Hepatocyte (in vitro differentiated cells): ENCODE results near the gene NUDCD2. TPM values are rescaled to one million over a fixed set of nuclear protein-coding genes. Genes with fewer than 3 reads are reported as not detected.

ENCODE experiments used
- DNase-seq: peaks from one replicate; pipeline ENCODE4 v3.0.0-alpha.2; 2016; ENCODE audit warnings: low spot score
- H2AFZ ChIP-seq: fragments of 200-600 bp; sonication (generic); 2 replicates; pipeline ENCODE4 v1.6.0; 2016; ENCODE audit warnings: antibody characterized with exemption, mild to moderate bottlenecking
- H3K27ac ChIP-seq: fragments of 200-600 bp; sonication (generic); 2 replicates; pipeline ENCODE4 v1.5.1; 2016; ENCODE audit warnings: mild to moderate bottlenecking
- H3K27me3 ChIP-seq: fragments of 200-600 bp; sonication (generic); 2 replicates; pipeline ENCODE4 v1.6.1; 2016
- H3K36me3 ChIP-seq: fragments of 200-600 bp; sonication (generic); replicated peaks from 2 replicates; pipeline ENCODE4 v1.5.1; 2016; ENCODE audit warnings: low read depth; ENCODE audit not compliant: insufficient read depth
- H3K4me1 ChIP-seq: fragments of 200-600 bp; sonication (generic); 2 replicates; pipeline ENCODE4 v1.5.1; 2016; ENCODE audit warnings: mild to moderate bottlenecking, moderate library complexity; ENCODE audit not compliant: insufficient read depth
- H3K4me2 ChIP-seq: fragments of 200-600 bp; sonication (generic); 2 replicates; pipeline ENCODE4 v1.6.0; 2016
- H3K4me3 ChIP-seq: fragments of 200-600 bp; sonication (generic); 2 replicates; pipeline ENCODE4 v1.5.1; 2016; ENCODE audit warnings: mild to moderate bottlenecking
- H3K79me2 ChIP-seq: fragments of 200-600 bp; sonication (generic); 2 replicates; pipeline ENCODE4 v1.6.0; 2017; ENCODE audit warnings: mild to moderate bottlenecking
- H3K9me2 ChIP-seq: fragments of 200-600 bp; sonication (generic); replicated peaks from 2 replicates; pipeline ENCODE4 v1.6.0; 2017; ENCODE audit warnings: mild to moderate bottlenecking; ENCODE audit not compliant: insufficient read depth
- H3K9me3 ChIP-seq: fragments of 200-600 bp; sonication (generic); 2 replicates; pipeline ENCODE4 v1.5.1; 2016; ENCODE audit warnings: low read depth, mild to moderate bottlenecking
- H4K20me1 ChIP-seq: fragments of 200-600 bp; sonication (generic); 2 replicates; pipeline ENCODE4 v1.6.0; 2016; ENCODE audit warnings: mild to moderate bottlenecking; ENCODE audit not compliant: insufficient read depth, poor library complexity, severe bottlenecking
- EZH2 ChIP-seq: fragments of 200-600 bp; sonication (generic); IDR thresholded peaks from 2 replicates; pipeline ENCODE4 v1.6.1; 2016; ENCODE audit warnings: antibody characterized with exemption, mild to moderate bottlenecking, borderline replicate concordance
- EZH2phosphoT487 ChIP-seq: fragments of 200-600 bp; sonication (generic); IDR thresholded peaks from one replicate; pipeline ENCODE4 v1.6.1; 2018; ENCODE audit warnings: antibody characterized with exemption, mild to moderate bottlenecking, low read depth, moderate library complexity; ENCODE audit not compliant: unreplicated experiment, severe bottlenecking
- WGBS: methylation state at CpG from one replicate; pipeline ENCODE4 v1.1.6; 2016; ENCODE audit warnings: low lambda C conversion rate; ENCODE audit errors: missing lambda C conversion rate; 5-methylcytosine and 5-hydroxymethylcytosine counted together
- polyA plus RNA-seq: library from polyadenylated mRNA; unstranded; fragments of >200 nt; fragmentation: Nextera tagmentation; extraction: Ambion mirVana; gene quantifications from 2 replicates; pipeline ENCODE4 v1.2.1, GENCODE V29; 2016
- total RNA-seq: library from RNA; depleted of rRNA; stranded (reverse); fragments of >200 nt; gene quantifications from 2 replicates; pipeline ENCODE4 v1.2.3, GENCODE V29; 2014
- TF ChIP-seq, protein P1 (sequence below): fragments of 200-600 bp; sonication (generic); IDR thresholded peaks from 2 replicates; pipeline ENCODE4 v1.5.1; 2016; ENCODE audit warnings: antibody characterized with exemption, mild to moderate bottlenecking; ENCODE audit not compliant: poor library complexity

The NUDCD2 gene, protein sequence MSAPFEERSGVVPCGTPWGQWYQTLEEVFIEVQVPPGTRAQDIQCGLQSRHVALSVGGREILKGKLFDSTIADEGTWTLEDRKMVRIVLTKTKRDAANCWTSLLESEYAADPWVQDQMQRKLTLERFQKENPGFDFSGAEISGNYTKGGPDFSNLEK
- total RNA-seq (15.3 and 18.8 TPM in 2 replicates), polyA plus RNA-seq (74.6 and 79.5 TPM in 2 replicates)

DNA sequence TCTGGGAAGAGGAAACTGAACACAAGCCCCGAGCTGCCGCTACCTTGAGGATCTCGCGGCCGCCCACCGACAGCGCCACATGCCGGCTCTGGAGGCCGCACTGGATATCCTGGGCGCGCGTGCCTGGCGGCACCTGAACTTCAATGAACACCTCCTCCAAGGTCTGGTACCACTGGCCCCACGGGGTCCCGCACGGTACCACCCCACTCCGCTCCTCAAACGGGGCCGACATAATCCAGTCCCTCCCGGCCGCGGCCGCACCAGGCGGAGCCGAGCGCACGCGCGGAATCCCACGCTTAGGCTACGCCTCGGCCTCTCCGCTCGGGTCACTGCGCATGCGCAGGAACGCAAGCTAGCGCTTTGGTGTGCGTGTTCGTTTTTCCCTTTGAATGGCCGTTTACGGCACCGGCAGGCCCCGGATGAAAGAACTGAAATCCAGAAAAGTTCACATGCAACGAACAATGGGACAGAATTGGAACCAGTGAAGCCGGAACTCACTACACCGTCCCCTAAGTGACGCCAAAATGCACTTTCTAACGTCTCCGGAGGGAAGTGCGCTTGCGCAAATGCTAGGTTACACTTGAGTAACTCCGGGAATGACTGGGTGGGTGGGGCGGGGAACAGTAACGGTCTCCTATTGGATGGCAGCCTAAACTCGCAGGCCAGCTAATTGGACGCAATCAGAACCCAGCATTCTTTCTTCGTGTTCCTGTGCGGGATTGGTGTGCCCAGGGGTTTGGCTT is at the start of gene NUDCD2:
Gene NUDCD2 (minus strand): TSS at position 284 of the 743 bp plus-strand sequence. CDS start 52 bp downstream, at position 232.
- Histone ChIP-seq H3K79me2 (peaks cover 26% of the 10 kb centered on the region), H4K20me1 (no peaks in the 10 kb centered on the region), H3K4me2 (peak within 1 kb of the TSS; percentile 81), H2AFZ (peak within 1 kb of the TSS; percentile 62), H3K27ac (peak within 1 kb of the TSS; percentile 97), H3K27me3 (no peaks in the 10 kb centered on the region), H3K4me1 (peaks cover 6% of the 10 kb centered on the region), H3K4me3 (peak within 1 kb of the TSS; percentile 48), H3K9me2 (no peaks in the 10 kb centered on the region), H3K9me3 (no peaks in the 10 kb centered on the region), H3K36me3 (no peaks in the 10 kb centered on the region)
- peak; percentile 97 for DNase-seq
- TF ChIP-seq, protein P1, sequence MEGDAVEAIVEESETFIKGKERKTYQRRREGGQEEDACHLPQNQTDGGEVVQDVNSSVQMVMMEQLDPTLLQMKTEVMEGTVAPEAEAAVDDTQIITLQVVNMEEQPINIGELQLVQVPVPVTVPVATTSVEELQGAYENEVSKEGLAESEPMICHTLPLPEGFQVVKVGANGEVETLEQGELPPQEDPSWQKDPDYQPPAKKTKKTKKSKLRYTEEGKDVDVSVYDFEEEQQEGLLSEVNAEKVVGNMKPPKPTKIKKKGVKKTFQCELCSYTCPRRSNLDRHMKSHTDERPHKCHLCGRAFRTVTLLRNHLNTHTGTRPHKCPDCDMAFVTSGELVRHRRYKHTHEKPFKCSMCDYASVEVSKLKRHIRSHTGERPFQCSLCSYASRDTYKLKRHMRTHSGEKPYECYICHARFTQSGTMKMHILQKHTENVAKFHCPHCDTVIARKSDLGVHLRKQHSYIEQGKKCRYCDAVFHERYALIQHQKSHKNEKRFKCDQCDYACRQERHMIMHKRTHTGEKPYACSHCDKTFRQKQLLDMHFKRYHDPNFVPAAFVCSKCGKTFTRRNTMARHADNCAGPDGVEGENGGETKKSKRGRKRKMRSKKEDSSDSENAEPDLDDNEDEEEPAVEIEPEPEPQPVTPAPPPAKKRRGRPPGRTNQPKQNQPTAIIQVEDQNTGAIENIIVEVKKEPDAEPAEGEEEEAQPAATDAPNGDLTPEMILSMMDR = peak; percentile 36
- TF ChIP-seq EZH2 = no peak
- WGBS = 2% methylated on average over 59 of the region's 59 CpGs

DNA sequence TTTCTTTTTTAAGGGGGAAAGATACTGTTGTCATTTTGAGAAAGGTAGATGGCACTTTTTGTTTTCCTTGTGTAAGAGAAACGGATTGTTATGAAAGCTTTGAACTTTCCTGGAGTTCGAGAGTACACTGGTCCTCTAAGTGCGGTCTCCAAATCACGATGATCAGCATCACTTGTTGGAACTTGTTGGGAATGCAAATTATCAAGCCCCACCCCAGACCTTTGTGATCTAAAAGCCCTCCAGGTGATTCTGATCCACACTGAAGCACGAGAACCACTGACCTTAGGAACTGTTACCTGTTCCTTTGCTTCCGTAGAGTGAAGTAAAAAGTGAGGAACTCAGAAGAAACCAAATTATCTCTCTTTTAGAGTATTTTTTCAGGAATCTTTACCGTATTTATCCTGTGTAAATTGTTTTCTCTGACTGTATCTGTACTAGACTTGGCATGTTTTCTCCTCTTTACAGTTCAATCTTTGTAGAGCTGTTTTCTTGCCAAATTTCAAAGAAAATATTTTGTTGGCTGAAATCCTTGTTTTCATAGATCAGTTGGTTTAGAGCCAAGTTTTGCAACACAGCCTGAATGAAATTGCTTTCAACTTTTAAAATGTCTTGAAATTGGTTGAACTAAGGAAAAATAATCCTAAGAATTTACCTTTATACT is 49.5 kb upstream of the NUDCD2 start:
- WGBS = 35% methylated on average over 7 of the region's 7 CpGs
- no peak overlapping the region for H2AFZ ChIP-seq
- H3K27ac ChIP-seq = peak overlapping the region; percentile 48
- H3K27me3 ChIP-seq = no peaks in the 10 kb centered on the region
- H3K9me3 ChIP-seq = no peaks in the 10 kb centered on the region
- peaks cover 21% of the 10 kb centered on the region for H3K4me1 ChIP-seq
- peak overlapping the region; percentile 16 for H3K4me3 ChIP-seq
- peak; percentile 44 for DNase-seq
- TF ChIP-seq, protein P1 = no peak
- TF ChIP-seq EZH2phosphoT487 = no peak
- no peak for TF ChIP-seq EZH2
- H4K20me1 ChIP-seq = peaks cover 65% of the 10 kb centered on the region
- H3K9me2 ChIP-seq = no peaks in the 10 kb centered on the region
- H3K36me3 ChIP-seq = no peaks in the 10 kb centered on the region
- H3K4me2 ChIP-seq = peak overlapping the region; percentile 85
- peaks cover 86% of the 10 kb centered on the region for H3K79me2 ChIP-seq

DNA sequence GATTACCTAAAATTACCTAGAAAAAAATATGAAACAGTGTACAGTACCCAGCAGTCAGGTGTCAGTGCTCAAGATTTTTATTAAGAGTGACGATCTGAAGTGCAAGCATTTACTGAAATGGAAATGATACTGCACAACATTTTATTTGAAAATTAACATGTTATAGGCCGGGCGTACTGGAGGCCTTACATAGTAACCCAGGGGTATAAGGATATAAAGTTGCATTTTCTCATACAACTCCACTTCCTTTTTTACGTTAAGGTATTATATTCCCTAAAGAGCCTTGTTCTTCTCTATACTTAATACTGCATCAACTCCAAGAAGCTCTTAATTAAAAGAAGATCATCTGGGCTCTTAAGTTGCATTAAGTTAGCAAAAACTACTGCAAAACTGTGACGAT is 48.9 kb upstream of the NUDCD2 start:
- no peak for DNase-seq
- H3K4me2 ChIP-seq = peak overlapping the region; percentile 85
- H3K9me2 ChIP-seq = no peaks in the 10 kb centered on the region
- H3K36me3 ChIP-seq = no peaks in the 10 kb centered on the region
- H2AFZ ChIP-seq = no peak overlapping the region
- H3K4me3 ChIP-seq = peak overlapping the region; percentile 16
- H3K27ac ChIP-seq = peak overlapping the region; percentile 48
- H3K9me3 ChIP-seq = no peaks in the 10 kb centered on the region
- H3K79me2 ChIP-seq = peaks cover 79% of the 10 kb centered on the region
- no peak for TF ChIP-seq EZH2
- TF ChIP-seq EZH2phosphoT487 = no peak
- TF ChIP-seq, protein P1 = no peak
- H3K4me1 ChIP-seq = peaks cover 21% of the 10 kb centered on the region
- peaks cover 60% of the 10 kb centered on the region for H4K20me1 ChIP-seq
- WGBS = 60% methylated on average over 5 of the region's 5 CpGs
- H3K27me3 ChIP-seq = no peaks in the 10 kb centered on the region
